Measurements from ENCODE around the gene ZNF335.
"Not testable (repeated sequence)": the region's sequence is repeated elsewhere in the genome, so short reads cannot be mapped to it uniquely, and the experiment has no call there.

ZNF335 gene

GRCh38 chr20:45993197-45993951, 21.4 kb upstream of the ZNF335 start:
- DNase-seq (ENCODE audit: low read depth) = peak; percentile 22
- H3K4me3 ChIP-seq (replicated peaks; ENCODE audit: low read depth, low read length) = no peak overlapping the region
- TF ChIP-seq CTCF (IDR thresholded peaks at IDR 0.05; ENCODE audit: low read length, missing control alignments) = no peak

GRCh38 chr20:45991616-45992015, 19.6 kb upstream of the ZNF335 start:
- no peak for DNase-seq (ENCODE audit: low read depth)
- TF ChIP-seq CTCF (IDR thresholded peaks at IDR 0.05; ENCODE audit: low read length, missing control alignments) = no peak

GRCh38 chr20:45988830-45989229, 16.8 kb upstream of the ZNF335 start:
- not testable (repeated sequence) for H3K4me3 ChIP-seq (replicated peaks; ENCODE audit: low read depth, low read length); DNase-seq (ENCODE audit: low read depth)

More at GRCh38 chr20:45991616-45992015, 19.6 kb upstream of the ZNF335 start:
- H3K4me3 ChIP-seq (replicated peaks; ENCODE audit: low read depth, low read length) = no peak overlapping the region

- H3K4me3 ChIP-seq (replicated peaks; ENCODE audit: low read depth, low read length) = no peak overlapping the region
- DNase-seq (ENCODE audit: low read depth) = peak; percentile 68
- TF ChIP-seq CTCF (IDR thresholded peaks at IDR 0.05; ENCODE audit: low read length, missing control alignments) = peak; percentile 95
Observed at GRCh38 chr20:45987108-45987780, 15.2 kb upstream of the ZNF335 start.

GRCh38 chr20:45985573-45985972, 13.6 kb upstream of the ZNF335 start:
- TF ChIP-seq CTCF (IDR thresholded peaks at IDR 0.05; ENCODE audit: low read length, missing control alignments) = peak; percentile 14
- peak; percentile 21 for DNase-seq (ENCODE audit: low read depth)

GRCh38 chr20:45983279-45983743, 11.3 kb upstream of the ZNF335 start:
- no peak overlapping the region for H3K4me3 ChIP-seq (replicated peaks; ENCODE audit: low read depth, low read length)
- DNase-seq (ENCODE audit: low read depth) = no peak
- TF ChIP-seq CTCF (IDR thresholded peaks at IDR 0.05; ENCODE audit: low read length, missing control alignments) = no peak

More at GRCh38 chr20:45985573-45985972, 13.6 kb upstream of the ZNF335 start:
- H3K4me3 ChIP-seq (replicated peaks; ENCODE audit: low read depth, low read length) = no peak overlapping the region

- no peak overlapping the region for H3K4me3 ChIP-seq (replicated peaks; ENCODE audit: low read depth, low read length)
- TF ChIP-seq CTCF (IDR thresholded peaks at IDR 0.05; ENCODE audit: low read length, missing control alignments) = no peak
- DNase-seq (ENCODE audit: low read depth) = no peak
Observed at GRCh38 chr20:45981261-45981660, 9.3 kb upstream of the ZNF335 start.

Measured in fibroblast of pulmonary artery (primary cell).